ENCODE results near the gene CRYGC. TPM values are rescaled to one million over a fixed set of nuclear protein-coding genes. Genes with fewer than 3 reads are reported as not detected.

The CRYGC gene
- total and polyA plus RNA-seq, 2 of the 8 experiments (the other 6 are each of a cell fraction or from before 2014, with no cell fraction given), result not detected

- Histone ChIP-seq H2BK20ac (ENCODE audit: low read length) (no peak overlapping the region), H3K4me2 (ENCODE audit: insufficient read depth in 1 of 2, low read depth in 2 of 2, low read length in 2 of 2) (no peak overlapping the region), H3K9me3 (ENCODE audit: insufficient read depth in 2 of 2, low read depth in 1 of 2, low read length in 1 of 2) (0 out of 4 replicates have a peak, but pooled peaks cover 2 to 5% of the 10 kb centered on the region in 2 experiments), H3K14ac (ENCODE audit: insufficient read length) (no peak overlapping the region), H3K36me3 (ENCODE audit: control insufficient read depth in 2 of 4, insufficient read depth in 4 of 4, low read length in 3 of 4) (no peaks in the 10 kb centered on the region), H3K4ac (replicated peaks; ENCODE audit: insufficient read length, low read depth, low read length) (no peak overlapping the region), H4K5ac (ENCODE audit: insufficient read length, low read depth, low read length) (no peak overlapping the region), H4K91ac (replicated peaks; ENCODE audit: insufficient read length, low read length) (no peak overlapping the region), H4K8ac (ENCODE audit: extremely low read depth, insufficient read depth, low read length) (no peak overlapping the region), H3K27me3 (replicated peaks in 1 of 4; ENCODE audit: control insufficient read depth in 3 of 4, extremely low read depth in 1 of 4, insufficient read depth in 3 of 4, low read length in 3 of 4) (no peaks in the 10 kb centered on the region; a peak in 1 of 7 replicates), H3K18ac (ENCODE audit: extremely low read depth, low read length) (no peak overlapping the region), H3K79me2 (ENCODE audit: control insufficient read depth in 1 of 2, insufficient read depth in 2 of 2, low read length in 2 of 2) (no peaks in the 10 kb centered on the region), H2BK5ac (ENCODE audit: low read depth, low read length) (no peak overlapping the region), H3K4me1 (replicated peaks in 1 of 4; ENCODE audit: control insufficient read depth in 3 of 4, insufficient read depth in 4 of 4, low read length in 3 of 4) (0 out of 7 replicates have a peak, but pooled peaks cover 0 to 3% (median 0%) of the 10 kb centered on the region in 4 experiments), H3K23me2 (ENCODE audit: low read depth, low read length) (no peaks in the 10 kb centered on the region), H3K79me1 (ENCODE audit: low read depth, low read length) (no peaks in the 10 kb centered on the region), H4K20me1 (replicated peaks in 1 of 2; ENCODE audit: control insufficient read depth in 1 of 2, insufficient read depth in 2 of 2, low read length in 2 of 2) (no peaks in the 10 kb centered on the region), H2BK12ac (ENCODE audit: low read depth, low read length) (no peak overlapping the region), H3K9ac (replicated peaks in 1 of 4; ENCODE audit: extremely low read depth in 1 of 4, low read depth in 3 of 4, low read length in 3 of 4) (no peak overlapping the region), H3K23ac (ENCODE audit: insufficient read length) (no peak overlapping the region), H3K56ac (replicated peaks; ENCODE audit: insufficient read length, low read depth, low read length) (no peak overlapping the region), H2AK5ac (ENCODE audit: low read depth, low read length) (no peak overlapping the region), H2BK15ac (ENCODE audit: low read length) (no peak overlapping the region), H2AFZ (ENCODE audit: low read length) (no peak overlapping the region), H3K4me3 (ENCODE audit: extremely low read depth in 1 of 4, insufficient read depth in 2 of 4, low read depth in 3 of 4, low read length in 4 of 4) (no peak overlapping the region), H2BK120ac (replicated peaks; ENCODE audit: low read depth, low read length) (no peak overlapping the region), H3K27ac (ENCODE audit: low read depth, low read length) (no peak overlapping the region)
- FAIRE-seq (no peak), DNase-seq (ENCODE audit: low read depth in 1 of 2, low spot score in 2 of 2) (no peak)
- CTCF ChIA-PET (ENCODE audit: partially characterized antibody), result interaction anchor here (0.6 to 6.5 kb wide), 12 partner anchors 11 to 1155 kb away, joined by 3 to 56 read pairs (median 5); no protein-coding TSS in a partner anchor
- POLR2A ChIA-PET (ENCODE audit: partially characterized antibody), result no interaction called here
- TF ChIP-seq, protein P1, sequence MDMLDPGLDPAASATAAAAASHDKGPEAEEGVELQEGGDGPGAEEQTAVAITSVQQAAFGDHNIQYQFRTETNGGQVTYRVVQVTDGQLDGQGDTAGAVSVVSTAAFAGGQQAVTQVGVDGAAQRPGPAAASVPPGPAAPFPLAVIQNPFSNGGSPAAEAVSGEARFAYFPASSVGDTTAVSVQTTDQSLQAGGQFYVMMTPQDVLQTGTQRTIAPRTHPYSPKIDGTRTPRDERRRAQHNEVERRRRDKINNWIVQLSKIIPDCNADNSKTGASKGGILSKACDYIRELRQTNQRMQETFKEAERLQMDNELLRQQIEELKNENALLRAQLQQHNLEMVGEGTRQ (IDR thresholded peaks at IDR 0.05; ENCODE audit: low read length), result no peak
- no peak for TF ChIP-seq CHD1 (IDR thresholded peaks at IDR 0.05; ENCODE audit: low read depth, low read length)
- no peak for TF ChIP-seq POU5F1 (IDR thresholded peaks at IDR 0.05; ENCODE audit: low read depth, low read length)
- TF ChIP-seq JUND (IDR thresholded peaks at IDR 0.05; ENCODE audit: low read length), result no peak
- TF ChIP-seq BRCA1 (IDR thresholded peaks at IDR 0.05; ENCODE audit: low read depth, low read length), result no peak
- no peak for TF ChIP-seq HDAC2 (IDR thresholded peaks at IDR 0.05; ENCODE audit: borderline replicate concordance in 1 of 2, low read depth in 2 of 2, low read length in 2 of 2)
- no peak for TF ChIP-seq CTCF (IDR thresholded peaks at IDR 0.05; ENCODE audit: control extremely low read depth in 1 of 3, insufficient read depth in 1 of 3, low read depth in 1 of 3, low read length in 3 of 3)
- no peak for TF ChIP-seq NANOG (IDR thresholded peaks at IDR 0.05; ENCODE audit: insufficient read depth, low read depth, low read length, poor library complexity, severe bottlenecking)
- no peak for TF ChIP-seq GTF2F1 (IDR thresholded peaks at IDR 0.05; ENCODE audit: borderline replicate concordance, low read depth, low read length)
- no peak for TF ChIP-seq RAD21 (IDR thresholded peaks at IDR 0.05 in 1 of 2, conservative IDR thresholded peaks at IDR 0.05 in 1 of 2; ENCODE audit: low read depth in 2 of 2, low read length in 2 of 2)
- no peak for TF ChIP-seq EGR1 (IDR thresholded peaks at IDR 0.05; ENCODE audit: borderline replicate concordance, low read depth, low read length)
Observed at GRCh38 chr2:208147008-208147407, 17.4 kb upstream of the CRYGC start.

Measured in H1 (cell line).